GM10266 (cell line): Measurements from ENCODE around the gene ZNF283.

ENCODE experiments used
- DNase-seq: peaks from one replicate; pipeline ENCODE4 v3.0.0; 2012; ENCODE audit errors: extremely low spot score
- CTCF ChIP-seq: IDR thresholded peaks from 2 replicates; pipeline ENCODE4 v1.5.1; 2012; ENCODE audit warnings: mild to moderate bottlenecking, low read depth; ENCODE audit not compliant: control insufficient read depth, insufficient read depth; ENCODE audit errors: missing control alignments

ZNF283 gene

GRCh38 chr19:43782311-43782660, 44.8 kb upstream of the ZNF283 start:
- DNase-seq, result no peak
- no peak for TF ChIP-seq CTCF

DNA sequence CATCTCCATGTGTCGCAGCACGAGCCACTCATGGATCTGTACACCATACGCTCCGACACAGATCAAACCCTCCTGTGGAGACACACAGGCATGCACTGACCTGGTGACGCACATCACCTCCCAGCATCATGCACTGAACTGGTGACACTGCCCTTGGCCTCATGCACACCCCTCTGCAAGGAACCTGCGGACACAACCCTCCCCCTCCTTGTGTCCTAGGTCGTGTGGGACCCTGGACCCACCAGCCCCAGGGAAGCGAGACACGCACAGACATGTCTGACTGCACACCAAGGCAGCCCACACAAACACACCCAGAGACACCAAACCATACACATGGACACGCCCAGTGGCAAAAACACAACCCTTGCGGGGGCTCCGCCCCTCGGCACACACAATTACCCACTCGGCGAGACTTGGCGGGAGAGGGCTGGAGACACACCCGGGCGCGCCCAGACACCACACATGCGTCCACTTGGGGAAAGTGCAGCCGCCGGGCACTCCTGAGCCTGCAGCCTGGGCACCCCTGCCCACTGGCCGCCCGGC, 44.4 kb upstream of the ZNF283 start:
- no peak for TF ChIP-seq CTCF
- no peak for DNase-seq

- no peak for DNase-seq
- no peak for TF ChIP-seq CTCF
These were observed 43.5 kb upstream of the ZNF283 start for GRCh38 chr19:43783636-43784035.

DNA sequence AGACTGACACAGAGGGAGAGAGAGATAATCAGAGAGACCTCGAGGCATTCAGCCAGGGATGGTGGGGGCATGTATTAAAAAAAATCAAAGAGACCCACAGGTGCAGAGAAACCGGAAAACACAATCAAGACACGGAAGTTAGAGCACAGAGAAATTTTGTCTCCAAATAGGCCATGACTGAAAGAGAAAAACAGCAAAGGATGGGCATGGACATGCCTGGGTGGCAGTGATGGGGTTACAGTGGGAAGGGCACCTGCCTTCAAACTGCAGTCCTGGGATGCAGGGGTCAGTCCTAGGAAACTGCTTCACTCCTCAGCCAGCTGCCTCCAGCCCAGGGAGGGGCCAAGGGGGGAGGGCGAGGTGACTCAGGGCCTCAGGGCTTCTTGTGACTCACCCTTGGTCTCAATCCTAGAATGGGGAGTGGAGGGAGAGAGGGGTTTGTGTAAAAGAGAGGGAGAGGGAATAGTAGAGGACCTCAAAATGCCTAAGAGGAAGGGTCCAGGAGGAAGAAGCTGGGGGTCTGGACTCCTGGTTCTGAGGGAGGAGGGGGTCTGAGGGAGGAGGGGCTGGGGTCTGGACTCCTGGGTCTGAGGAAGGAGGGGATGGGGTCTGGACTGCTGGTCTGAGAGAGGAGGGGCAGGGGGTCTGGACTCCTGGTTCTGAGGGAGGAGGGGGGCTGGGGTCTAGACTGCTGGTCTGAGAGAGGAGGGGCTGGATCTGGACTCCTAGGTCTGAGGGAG, 42.7 kb upstream of the ZNF283 start:
- DNase-seq, result no peak
- no peak for TF ChIP-seq CTCF

GRCh38 chr19:43784981-43785808, 41.9 kb upstream of the ZNF283 start:
- peak; percentile 97 for TF ChIP-seq CTCF
- peak; percentile 77 for DNase-seq

GRCh38 chr19:43786665-43787064, 40.5 kb upstream of the ZNF283 start:
- DNase-seq, result no peak
- no peak for TF ChIP-seq CTCF

- TF ChIP-seq CTCF, result no peak
- DNase-seq, result no peak
These were observed 38.1 kb upstream of the ZNF283 start for GRCh38 chr19:43789029-43789428.
